Measurements from ENCODE around the gene ATXN1. TPM values are rescaled to one million over a fixed set of nuclear protein-coding genes. Genes with fewer than 3 reads are reported as not detected.
"Not testable (repeated sequence)": the region's sequence is repeated elsewhere in the genome, so short reads cannot be mapped to it uniquely, and the experiment has no call there.

Gene ATXN1
- total RNA-seq, 4 donors from 2014 or later, result 38.7 to 78.3 (median 62.6) TPM

DNA sequence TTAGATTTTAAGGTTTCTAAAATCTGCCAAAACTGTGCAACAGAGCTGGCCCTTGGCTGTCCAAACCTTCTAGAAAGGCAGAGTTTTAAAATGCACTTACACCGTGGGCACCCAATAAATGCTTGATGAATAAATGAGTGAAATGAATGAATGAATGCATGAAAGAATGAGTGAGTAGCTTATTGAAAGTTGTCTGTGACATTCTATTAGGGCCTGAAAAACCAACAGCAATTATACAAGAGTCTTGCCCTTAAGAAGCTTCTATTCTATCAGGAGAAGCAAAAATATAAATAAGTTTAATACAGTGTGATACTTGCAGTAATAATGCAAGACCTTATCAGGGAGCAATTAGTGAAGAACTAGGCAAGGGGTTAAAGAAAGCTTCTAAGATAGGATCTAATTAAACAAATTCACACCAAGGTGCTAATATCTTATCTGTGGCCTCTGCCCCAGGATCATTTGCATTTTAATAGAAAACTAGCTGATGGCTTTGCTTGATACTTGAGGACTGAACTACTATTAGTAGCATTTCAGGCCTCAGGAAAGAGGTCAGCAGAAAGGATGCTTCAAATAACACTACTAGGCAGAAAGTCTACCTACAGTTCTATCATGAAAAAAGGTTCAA, 292.2 kb downstream of the ATXN1 start:
- TF ChIP-seq POLR2AphosphoS5 (IDR thresholded peaks at IDR 0.05) (no peak), POLR2A (IDR thresholded peaks at IDR 0.05) (no peak), EP300 (IDR thresholded peaks at IDR 0.05) (no peak)
- TF ChIP-seq, protein P1, sequence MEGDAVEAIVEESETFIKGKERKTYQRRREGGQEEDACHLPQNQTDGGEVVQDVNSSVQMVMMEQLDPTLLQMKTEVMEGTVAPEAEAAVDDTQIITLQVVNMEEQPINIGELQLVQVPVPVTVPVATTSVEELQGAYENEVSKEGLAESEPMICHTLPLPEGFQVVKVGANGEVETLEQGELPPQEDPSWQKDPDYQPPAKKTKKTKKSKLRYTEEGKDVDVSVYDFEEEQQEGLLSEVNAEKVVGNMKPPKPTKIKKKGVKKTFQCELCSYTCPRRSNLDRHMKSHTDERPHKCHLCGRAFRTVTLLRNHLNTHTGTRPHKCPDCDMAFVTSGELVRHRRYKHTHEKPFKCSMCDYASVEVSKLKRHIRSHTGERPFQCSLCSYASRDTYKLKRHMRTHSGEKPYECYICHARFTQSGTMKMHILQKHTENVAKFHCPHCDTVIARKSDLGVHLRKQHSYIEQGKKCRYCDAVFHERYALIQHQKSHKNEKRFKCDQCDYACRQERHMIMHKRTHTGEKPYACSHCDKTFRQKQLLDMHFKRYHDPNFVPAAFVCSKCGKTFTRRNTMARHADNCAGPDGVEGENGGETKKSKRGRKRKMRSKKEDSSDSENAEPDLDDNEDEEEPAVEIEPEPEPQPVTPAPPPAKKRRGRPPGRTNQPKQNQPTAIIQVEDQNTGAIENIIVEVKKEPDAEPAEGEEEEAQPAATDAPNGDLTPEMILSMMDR (IDR thresholded peaks at IDR 0.05), result no peak
- Histone ChIP-seq H3K27ac (no peak overlapping the region), H3K9me3 (no peaks in the 10 kb centered on the region), H3K4me3 (no peak overlapping the region), H3K36me3 (peaks cover 0 to under 1% of the 10 kb centered on the region in 2 donors), H3K27me3 (no peaks in the 10 kb centered on the region), H3K4me1 (peaks cover 0 to 20% (median 0%) of the 10 kb centered on the region in 3 donors)
- no peak for ATAC-seq
- WGBS, 2 donors (ENCODE audit: low coverage in 1 of 2), result 71 to 85% methylated on average over 1 of the region's 1 CpG

DNA sequence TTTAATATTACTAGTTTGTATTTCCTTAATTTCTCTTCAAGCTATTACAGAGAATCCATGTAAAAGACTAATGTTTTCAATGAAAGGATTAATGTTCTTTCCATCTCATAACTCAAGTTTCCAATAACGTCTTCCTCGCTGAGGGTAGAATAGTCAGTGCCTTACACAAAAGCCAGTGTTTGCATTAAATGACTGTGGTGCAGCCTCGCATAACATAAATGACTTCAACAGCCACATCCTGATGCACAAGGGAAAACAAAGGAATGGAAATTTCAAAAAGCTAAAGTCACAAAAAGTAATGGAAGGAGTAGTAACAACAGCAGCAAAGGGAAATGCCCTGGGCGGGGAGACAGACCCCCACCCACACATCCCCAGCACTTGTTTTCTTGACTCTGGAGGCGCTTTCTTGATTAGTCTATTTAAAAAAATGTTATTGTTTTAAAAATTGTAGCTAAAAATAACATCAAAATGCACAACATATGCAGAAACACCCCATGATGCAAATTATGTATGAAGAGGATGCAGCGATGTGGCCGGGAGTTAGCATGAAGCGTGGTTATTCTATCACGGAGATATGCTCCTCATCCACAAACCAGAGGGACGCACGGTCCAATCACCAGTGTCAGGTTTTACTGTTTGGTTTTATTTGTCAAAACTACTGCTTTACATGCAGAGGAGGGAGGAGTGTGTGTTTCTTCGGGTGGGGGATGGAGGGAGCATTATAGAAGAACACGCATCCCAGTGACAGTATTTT, 294.3 kb downstream of the ATXN1 start:
- H3K36me3 ChIP-seq, result no peaks in the 10 kb centered on the region
- H3K9me3 ChIP-seq, result no peaks in the 10 kb centered on the region
- H3K4me1 ChIP-seq, result peaks cover 0 to 4% (median 0%) of the 10 kb centered on the region in 3 donors
- no peaks in the 10 kb centered on the region for H3K27me3 ChIP-seq
- WGBS, 2 donors (ENCODE audit: low coverage in 1 of 2), result 80 to 95% methylated on average over 13 of the region's 13 CpGs
- ATAC-seq, result no peak
- H3K4me3 ChIP-seq, result no peak overlapping the region
- no peak overlapping the region for H3K27ac ChIP-seq
- TF ChIP-seq EP300 (IDR thresholded peaks at IDR 0.05), result no peak
- TF ChIP-seq, protein P1 (IDR thresholded peaks at IDR 0.05), result no peak
- TF ChIP-seq POLR2AphosphoS5 (IDR thresholded peaks at IDR 0.05), result no peak
- no peak for TF ChIP-seq POLR2A (IDR thresholded peaks at IDR 0.05)

DNA sequence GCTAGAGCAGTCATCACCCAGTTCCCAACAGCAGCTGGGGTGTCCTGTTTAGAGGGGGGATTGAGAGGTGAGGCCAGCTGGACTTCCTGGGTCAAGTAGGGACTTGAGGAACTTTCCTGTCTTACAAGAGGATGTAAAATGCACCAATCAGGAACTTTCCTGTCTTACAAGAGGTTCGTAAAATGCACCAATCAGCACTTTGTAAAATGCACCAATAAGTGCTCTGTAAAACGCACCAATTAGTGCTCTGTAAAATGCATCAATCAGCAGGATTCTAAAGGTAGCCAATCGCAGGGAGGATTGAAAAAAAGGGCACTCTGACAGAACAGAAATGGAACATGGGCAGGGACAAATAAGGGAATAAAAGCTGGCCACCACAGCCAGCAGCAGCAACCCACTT, 297.2 kb downstream of the ATXN1 start:
- Histone ChIP-seq H3K4me1 (no peaks in the 10 kb centered on the region), H3K4me3 (no peak overlapping the region), H3K27ac (no peak overlapping the region), H3K27me3 (no peaks in the 10 kb centered on the region), H3K9me3 (no peaks in the 10 kb centered on the region), H3K36me3 (no peaks in the 10 kb centered on the region)
- 95 to 100% methylated on average over 3 of the region's 3 CpGs for WGBS, 2 donors (ENCODE audit: low coverage in 1 of 2)
- TF ChIP-seq POLR2AphosphoS5 (IDR thresholded peaks at IDR 0.05) (no peak), POLR2A (IDR thresholded peaks at IDR 0.05) (no peak), EP300 (IDR thresholded peaks at IDR 0.05) (no peak)
- TF ChIP-seq, protein P1 (IDR thresholded peaks at IDR 0.05), result no peak
- ATAC-seq, result no peak

- not testable (repeated sequence) for H3K36me3 ChIP-seq, H3K9me3 ChIP-seq, H3K4me3 ChIP-seq, ATAC-seq, H3K27ac ChIP-seq, H3K4me1 ChIP-seq, H3K27me3 ChIP-seq
- WGBS, 2 donors (ENCODE audit: low coverage in 1 of 2), result 86 to 100% methylated on average over 1 to 3 of the region's 4 CpGs
Observed at GRCh38 chr6:16463246-16463645, 298.0 kb downstream of the ATXN1 start.

DNA sequence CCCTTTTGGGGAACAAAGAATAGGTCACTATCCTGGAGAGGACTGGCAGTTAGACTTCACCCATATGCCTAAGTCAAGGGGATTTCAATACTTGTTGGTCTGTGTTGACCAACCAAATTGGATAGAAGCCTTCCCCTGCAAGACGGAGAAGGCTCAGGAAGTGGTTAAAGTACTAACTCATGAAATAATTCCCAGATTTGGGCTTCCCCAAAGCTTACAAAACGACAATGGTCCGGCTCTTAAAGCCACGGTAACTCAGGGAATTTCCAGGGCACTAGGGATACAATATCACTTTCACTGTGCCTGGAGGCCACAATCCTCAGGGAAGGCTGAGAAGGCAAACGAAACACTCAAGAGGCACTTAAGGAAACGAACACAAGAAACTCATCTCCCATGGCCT, 299.8 kb downstream of the ATXN1 start:
- H3K9me3 ChIP-seq, result no peaks in the 10 kb centered on the region
- no peak overlapping the region for H3K27ac ChIP-seq
- H3K4me3 ChIP-seq, result no peak overlapping the region
- H3K27me3 ChIP-seq, result no peaks in the 10 kb centered on the region
- no peaks in the 10 kb centered on the region for H3K4me1 ChIP-seq
- H3K36me3 ChIP-seq, result no peaks in the 10 kb centered on the region
- TF ChIP-seq POLR2A (IDR thresholded peaks at IDR 0.05), result no peak
- TF ChIP-seq POLR2AphosphoS5 (IDR thresholded peaks at IDR 0.05), result no peak
- TF ChIP-seq, protein P1 (IDR thresholded peaks at IDR 0.05), result no peak
- TF ChIP-seq EP300 (IDR thresholded peaks at IDR 0.05), result no peak
- 79 to 90% methylated on average over 2 to 6 of the region's 6 CpGs for WGBS, 2 donors (ENCODE audit: low coverage in 1 of 2)
- ATAC-seq, result no peak

GRCh38 chr6:16459472-16459871, 301.8 kb downstream of the ATXN1 start:
- H3K27ac ChIP-seq, H3K4me3 ChIP-seq, H3K27me3 ChIP-seq, ATAC-seq, H3K9me3 ChIP-seq, H3K4me1 ChIP-seq, H3K36me3 ChIP-seq: not testable (repeated sequence)
- WGBS, 2 donors (ENCODE audit: low coverage in 1 of 2), result 80 to 94% methylated on average over 2 to 5 of the region's 5 CpGs

Measured in gastroesophageal sphincter (tissue), 4 donors.